Bronchial epithelial cell (primary cell): Measurements from ENCODE around the gene ZC3H11A. TPM values are rescaled to one million over a fixed set of nuclear protein-coding genes. Genes with fewer than 3 reads are reported as not detected.
"Not testable (repeated sequence)": the region's sequence is repeated elsewhere in the genome, so short reads cannot be mapped to it uniquely, and the experiment has no call there.

ENCODE experiments used
- DNase-seq: peaks from one replicate; pipeline ENCODE4 v3.0.0-alpha.2; 2010; ENCODE audit warnings: low read depth
- FAIRE-seq: peaks from 2 replicates; lab custom pipeline; 2011; peaks lifted over from hg19 to GRCh38; lab: Jason Lieb, UNC
- H3K27me3 ChIP-seq: 2 replicates; pipeline ENCODE4 v1.5.1; 2011; ENCODE audit warnings: low read length; ENCODE audit not compliant: control insufficient read depth, insufficient read depth
- H3K36me3 ChIP-seq: 2 replicates; pipeline ENCODE4 v1.5.1; 2011; ENCODE audit warnings: low read length; ENCODE audit not compliant: control insufficient read depth, insufficient read depth
- H3K4me3 ChIP-seq: 2 replicates; pipeline ENCODE4 v1.5.1; 2011; ENCODE audit warnings: mild to moderate bottlenecking, low read depth, low read length, control low read depth
- CTCF ChIP-seq: IDR thresholded peaks from 2 replicates; pipeline ENCODE4 v1.5.1; 2011; ENCODE audit warnings: mild to moderate bottlenecking, moderate library complexity, low read length, control low read depth, inconsistent platforms; ENCODE audit not compliant: insufficient read depth, severe bottlenecking
- total RNA-seq: library from RNA; depleted of rRNA; stranded (reverse); fragments of >200 nt; gene quantifications from 2 replicates; pipeline ENCODE4 v1.2.1, GENCODE V29; 2014

Gene ZC3H11A
- total RNA-seq, 1 donor from 2014 or later, result 58.2 TPM

GRCh38 chr1:203756036-203756435 is 39.4 kb upstream of the ZC3H11A start:
- DNase-seq (no peak), FAIRE-seq (no peak)
- Histone ChIP-seq H3K4me3 (no peak overlapping the region), H3K36me3 (no peaks in the 10 kb centered on the region), H3K27me3 (no peaks in the 10 kb centered on the region)
- no peak for TF ChIP-seq CTCF

GRCh38 chr1:203758749-203759148 is 36.7 kb upstream of the ZC3H11A start:
- H3K27me3 ChIP-seq, H3K36me3 ChIP-seq, FAIRE-seq, H3K4me3 ChIP-seq, DNase-seq: not testable (repeated sequence)

GRCh38 chr1:203760506-203760905 is 34.9 kb upstream of the ZC3H11A start:
- DNase-seq, result no peak
- no peaks in the 10 kb centered on the region for H3K36me3 ChIP-seq
- H3K27me3 ChIP-seq, result no peaks in the 10 kb centered on the region
- no peak for TF ChIP-seq CTCF
- no peak overlapping the region for H3K4me3 ChIP-seq
- FAIRE-seq, result no peak

GRCh38 chr1:203761958-203762357 is 33.5 kb upstream of the ZC3H11A start:
- DNase-seq, H3K36me3 ChIP-seq, FAIRE-seq, H3K27me3 ChIP-seq, H3K4me3 ChIP-seq: not testable (repeated sequence)

- no peak for TF ChIP-seq CTCF
- FAIRE-seq (no peak), DNase-seq (no peak)
- Histone ChIP-seq H3K27me3 (no peaks in the 10 kb centered on the region), H3K4me3 (no peak overlapping the region), H3K36me3 (no peaks in the 10 kb centered on the region)
Measured at GRCh38 chr1:203763505-203763904, 31.9 kb upstream of the ZC3H11A start.

GRCh38 chr1:203764105-203765028 is 31.1 kb upstream of the ZC3H11A start:
- FAIRE-seq, result no peak
- TF ChIP-seq CTCF, result no peak
- H3K27me3 ChIP-seq, result no peaks in the 10 kb centered on the region
- H3K36me3 ChIP-seq, result no peaks in the 10 kb centered on the region
- DNase-seq, result no peak
- H3K4me3 ChIP-seq, result no peak overlapping the region
